ENCODE results near the gene FERMT1. TPM values are rescaled to one million over a fixed set of nuclear protein-coding genes. Genes with fewer than 3 reads are reported as not detected.
"Not testable (repeated sequence)": the region's sequence is repeated elsewhere in the genome, so short reads cannot be mapped to it uniquely, and the experiment has no call there.

Gene FERMT1
- total RNA-seq, 1 donor from 2014 or later, result 0.75 TPM

- Histone ChIP-seq H3K4me1 (no peaks in the 10 kb centered on the region), H3K27ac (no peak overlapping the region), H3K36me3 (no peaks in the 10 kb centered on the region), H3K27me3 (no peaks in the 10 kb centered on the region), H3K4me3 (no peak overlapping the region), H3K9me3 (no peaks in the 10 kb centered on the region)
- intact Hi-C loops (cut with DNase I), result no loop called here
- TF ChIP-seq CTCF (IDR thresholded peaks at IDR 0.05), result no peak
- no peak for DNase-seq (ENCODE audit: low spot score in 2 of 2)
Observed at GRCh38 chr20:6115221-6115895, 7.5 kb downstream of the FERMT1 start.

GRCh38 chr20:6114696-6115095 lies 8.1 kb downstream of the FERMT1 start:
- no peak for DNase-seq (ENCODE audit: low spot score in 2 of 2)
- Histone ChIP-seq H3K36me3 (no peaks in the 10 kb centered on the region), H3K27ac (no peak overlapping the region), H3K27me3 (no peaks in the 10 kb centered on the region), H3K4me3 (no peak overlapping the region), H3K4me1 (no peaks in the 10 kb centered on the region), H3K9me3 (no peaks in the 10 kb centered on the region)
- intact Hi-C loops (cut with DNase I), result no loop called here
- TF ChIP-seq CTCF (IDR thresholded peaks at IDR 0.05), result no peak

- H3K9me3 ChIP-seq, result no peaks in the 10 kb centered on the region
- TF ChIP-seq CTCF (IDR thresholded peaks at IDR 0.05), result no peak
- intact Hi-C loops (cut with DNase I), result no loop called here
- H3K27ac ChIP-seq, result no peak overlapping the region
- no peaks in the 10 kb centered on the region for H3K4me1 ChIP-seq
- no peak overlapping the region for H3K4me3 ChIP-seq
- H3K27me3 ChIP-seq, result no peaks in the 10 kb centered on the region
- DNase-seq (ENCODE audit: low spot score in 2 of 2), result no peak
- H3K36me3 ChIP-seq, result no peaks in the 10 kb centered on the region
Observed at GRCh38 chr20:6113951-6114350, 8.9 kb downstream of the FERMT1 start.

- H3K27me3 ChIP-seq; intact Hi-C loops (cut with DNase I); H3K4me3 ChIP-seq; H3K9me3 ChIP-seq; H3K4me1 ChIP-seq; H3K36me3 ChIP-seq; H3K27ac ChIP-seq; DNase-seq (ENCODE audit: low spot score in 2 of 2): not testable (repeated sequence)
Observed at GRCh38 chr20:6112965-6113364, 9.9 kb downstream of the FERMT1 start.

GRCh38 chr20:6108330-6108729 lies 14.5 kb downstream of the FERMT1 start:
- no peak for TF ChIP-seq CTCF (IDR thresholded peaks at IDR 0.05)
- no peaks in the 10 kb centered on the region for H3K9me3 ChIP-seq
- H3K27me3 ChIP-seq, result no peaks in the 10 kb centered on the region
- intact Hi-C loops (cut with DNase I), result no loop called here
- H3K27ac ChIP-seq, result no peak overlapping the region
- no peak for DNase-seq (ENCODE audit: low spot score in 2 of 2)
- no peaks in the 10 kb centered on the region for H3K36me3 ChIP-seq
- H3K4me3 ChIP-seq, result no peak overlapping the region
- H3K4me1 ChIP-seq, result no peaks in the 10 kb centered on the region

- no peaks in the 10 kb centered on the region for H3K9me3 ChIP-seq
- intact Hi-C loops (cut with DNase I), result no loop called here
- H3K27me3 ChIP-seq, result no peaks in the 10 kb centered on the region
- TF ChIP-seq CTCF (IDR thresholded peaks at IDR 0.05), result no peak
- no peak overlapping the region for H3K27ac ChIP-seq
- no peaks in the 10 kb centered on the region for H3K4me1 ChIP-seq
- no peaks in the 10 kb centered on the region for H3K36me3 ChIP-seq
- H3K4me3 ChIP-seq, result no peak overlapping the region
- no peak for DNase-seq (ENCODE audit: low spot score in 2 of 2)
Observed at GRCh38 chr20:6104493-6105188, 18.2 kb downstream of the FERMT1 start.
